SK-N-SH treated with all-trans-retinoic acid at 6 μM for 48 hours (cell line): ENCODE measurements around the gene FHIT.

Experiments
- ATAC-seq: fragments of 200-7000 bp; cut with Tn5 transposase; 3 replicates; pipeline ENCODE4 v1.9.1; 2020; ENCODE audit warnings: mild to moderate bottlenecking, moderate library complexity
- ARNTL ChIP-seq: fragments of 450-650 bp; formaldehyde crosslinking; IDR thresholded peaks from 2 replicates; pipeline ENCODE4 v1.5.0; 2020; ENCODE audit warnings: low read depth, mild to moderate bottlenecking, moderate library complexity, borderline replicate concordance
- BACH2 ChIP-seq: fragments of 250-450 bp; sonication (Bioruptor Pico); IDR thresholded peaks from 2 replicates; pipeline ENCODE4 v1.9.0; 2021; ENCODE audit warnings: mild to moderate bottlenecking, borderline replicate concordance
- CREB5 ChIP-seq: fragments of 250-450 bp; sonication (Bioruptor Pico); IDR thresholded peaks from 2 replicates; pipeline ENCODE4 v1.5.1; 2020; ENCODE audit warnings: low read depth, mild to moderate bottlenecking, moderate library complexity
- CSDC2 ChIP-seq: fragments of 250-450 bp; sonication (Bioruptor Pico); IDR thresholded peaks from 2 replicates; pipeline ENCODE4 v1.5.0; 2020; ENCODE audit warnings: mild to moderate bottlenecking, moderate library complexity
- CSRNP3 ChIP-seq: fragments of 250-450 bp; sonication (Bioruptor Pico); IDR thresholded peaks from 2 replicates; pipeline ENCODE4 v1.5.1; 2021; ENCODE audit warnings: mild to moderate bottlenecking, moderate library complexity
- ESRRG ChIP-seq: fragments of 250-450 bp; sonication (Bioruptor Pico); IDR thresholded peaks from 2 replicates; pipeline ENCODE4 v1.6.1; 2021; ENCODE audit warnings: mild to moderate bottlenecking
- GLIS3 ChIP-seq: fragments of 250-450 bp; sonication (Bioruptor Pico); IDR thresholded peaks from 2 replicates; pipeline ENCODE4 v1.5.0; 2020; ENCODE audit warnings: mild to moderate bottlenecking, moderate library complexity
- ISL1 ChIP-seq: fragments of 250-450 bp; sonication (Bioruptor Pico); IDR thresholded peaks from 2 replicates; pipeline ENCODE4 v2.1.2; 2022; ENCODE audit warnings: mild to moderate bottlenecking, moderate library complexity
- OSR1 ChIP-seq: fragments of 250-450 bp; sonication (Bioruptor Pico); IDR thresholded peaks from 2 replicates; pipeline ENCODE4 v1.8.0; 2022; ENCODE audit warnings: moderate library complexity, mild to moderate bottlenecking, inconsistent platforms
- PATZ1 ChIP-seq: fragments of 250-450 bp; sonication (Bioruptor Pico); IDR thresholded peaks from 2 replicates; pipeline ENCODE4 v1.8.0; 2020; ENCODE audit warnings: mild to moderate bottlenecking, moderate library complexity, borderline replicate concordance
- POU6F1 ChIP-seq: fragments of 250-450 bp; sonication (Bioruptor Pico); IDR thresholded peaks from 2 replicates; pipeline ENCODE4 v1.8.0; 2021; ENCODE audit warnings: low read depth, mild to moderate bottlenecking, moderate library complexity, borderline replicate concordance
- RARB ChIP-seq: fragments of 250-450 bp; sonication (Bioruptor Pico); IDR thresholded peaks from 2 replicates; pipeline ENCODE4 v1.8.0; 2021; ENCODE audit warnings: mild to moderate bottlenecking, moderate library complexity
- SNAI2 ChIP-seq: fragments of 250-450 bp; sonication (Bioruptor Pico); IDR thresholded peaks from 2 replicates; pipeline ENCODE4 v1.5.0; 2020; ENCODE audit warnings: mild to moderate bottlenecking, moderate library complexity
- TCF4 ChIP-seq: fragments of 250-450 bp; sonication (Bioruptor Pico); IDR thresholded peaks from 2 replicates; pipeline ENCODE4 v1.8.0; 2021; ENCODE audit warnings: mild to moderate bottlenecking, moderate library complexity, borderline replicate concordance
- TSHZ2 ChIP-seq: fragments of 250-450 bp; sonication (Bioruptor Pico); IDR thresholded peaks from 2 replicates; pipeline ENCODE4 v1.5.0; 2020; ENCODE audit warnings: mild to moderate bottlenecking, moderate library complexity
- ZC3H10 ChIP-seq: fragments of 250-450 bp; sonication (Bioruptor Pico); IDR thresholded peaks from 2 replicates; pipeline ENCODE4 v1.5.1; 2021; ENCODE audit warnings: mild to moderate bottlenecking, moderate library complexity
- ZFP30 ChIP-seq: fragments of 450-650 bp; formaldehyde crosslinking; IDR thresholded peaks from 2 replicates; pipeline ENCODE4 v1.5.0; 2022; ENCODE audit warnings: mild to moderate bottlenecking, moderate library complexity
- ZNF565 ChIP-seq: fragments of 450-650 bp; formaldehyde crosslinking; conservative IDR thresholded peaks from 2 replicates; pipeline ENCODE4 v1.5.0; 2020; ENCODE audit warnings: low read depth, mild to moderate bottlenecking, moderate library complexity
- ZNF70 ChIP-seq: fragments of 450-650 bp; formaldehyde crosslinking; IDR thresholded peaks from 2 replicates; pipeline ENCODE4 v1.5.0; 2020; ENCODE audit warnings: mild to moderate bottlenecking, moderate library complexity
- ZNF8 ChIP-seq: fragments of 450-650 bp; formaldehyde crosslinking; IDR thresholded peaks from 2 replicates; pipeline ENCODE4 v1.5.0; 2020; ENCODE audit warnings: mild to moderate bottlenecking, moderate library complexity

The FHIT gene

GRCh38 chr3:60967141-60967540 lies 284.1 kb downstream of the FHIT start:
- ATAC-seq = no peak
- no peak for TF ChIP-seq ZNF8 (CRISPR knock-in tag)
- no peak for TF ChIP-seq SNAI2 (CRISPR knock-in tag)
- no peak for TF ChIP-seq CSRNP3 (CRISPR knock-in tag)
- no peak for TF ChIP-seq GLIS3 (CRISPR knock-in tag)
- no peak for TF ChIP-seq RARB (CRISPR knock-in tag)
- TF ChIP-seq PATZ1 (CRISPR knock-in tag) = no peak
- TF ChIP-seq ZFP30 = no peak
- no peak for TF ChIP-seq OSR1 (CRISPR knock-in tag)
- TF ChIP-seq ZC3H10 = no peak
- no peak for TF ChIP-seq ZNF70 (CRISPR knock-in tag)

- no peak for ATAC-seq
- TF ChIP-seq ZNF565 (CRISPR knock-in tag) (no peak), CSRNP3 (CRISPR knock-in tag) (no peak), ISL1 (CRISPR knock-in tag) (no peak), TSHZ2 (no peak), ZNF8 (CRISPR knock-in tag) (no peak), CREB5 (CRISPR knock-in tag) (no peak), ZC3H10 (no peak), ARNTL (CRISPR knock-in tag) (no peak), SNAI2 (CRISPR knock-in tag) (no peak), ZFP30 (no peak), POU6F1 (CRISPR knock-in tag) (no peak), PATZ1 (CRISPR knock-in tag) (no peak), GLIS3 (CRISPR knock-in tag) (no peak), CSDC2 (CRISPR knock-in tag) (no peak), BACH2 (CRISPR knock-in tag) (no peak), TCF4 (CRISPR knock-in tag) (no peak), ZNF70 (CRISPR knock-in tag) (no peak), ESRRG (no peak), OSR1 (CRISPR knock-in tag) (no peak)
These were observed 293.7 kb downstream of the FHIT start for GRCh38 chr3:60957541-60957940.
